GM19397 (cell line): ENCODE measurements around the gene SIK2.

Source experiments
- ATAC-seq: cut with Tn5 transposase; IDR thresholded peaks from one replicate; pipeline ENCODE4 v1.9.1; 2021; ENCODE audit warnings: mild to moderate bottlenecking, moderate library complexity; ENCODE audit not compliant: unreplicated experiment

Gene SIK2

GRCh38 chr11:111727431-111727830, 125.2 kb downstream of the SIK2 start:
- ATAC-seq, result no peak

GRCh38 chr11:111729071-111729830, 127.0 kb downstream of the SIK2 start:
- no peak for ATAC-seq

- no peak for ATAC-seq
Measured at GRCh38 chr11:111729831-111730311, 127.6 kb downstream of the SIK2 start.

GRCh38 chr11:111730871-111731591, 128.8 kb downstream of the SIK2 start:
- ATAC-seq, result no peak

- no peak for ATAC-seq
Measured at GRCh38 chr11:111731821-111732220, 129.6 kb downstream of the SIK2 start.

- no peak for ATAC-seq
Measured at GRCh38 chr11:111733016-111733415, 130.8 kb downstream of the SIK2 start.

GRCh38 chr11:111733611-111734088, 131.4 kb downstream of the SIK2 start:
- ATAC-seq, result no peak

GRCh38 chr11:111734101-111734953, 132.1 kb downstream of the SIK2 start:
- ATAC-seq, result no peak

- ATAC-seq, result no peak
Measured at GRCh38 chr11:111734954-111735261, 132.7 kb downstream of the SIK2 start.

GRCh38 chr11:111735262-111736116, 133.2 kb downstream of the SIK2 start:
- ATAC-seq, result no peak

GRCh38 chr11:111736181-111736590, 133.9 kb downstream of the SIK2 start:
- no peak for ATAC-seq

GRCh38 chr11:111736621-111737443, 134.6 kb downstream of the SIK2 start:
- no peak for ATAC-seq

- ATAC-seq, result no peak
Measured at GRCh38 chr11:111737444-111738210, 135.4 kb downstream of the SIK2 start.

- no peak for ATAC-seq
Measured at GRCh38 chr11:111739299-111739698, 137.1 kb downstream of the SIK2 start.

GRCh38 chr11:111741751-111742150, 139.5 kb downstream of the SIK2 start:
- ATAC-seq, result no peak

- no peak for ATAC-seq
Measured at GRCh38 chr11:111743700-111744099, 141.5 kb downstream of the SIK2 start.

GRCh38 chr11:111745719-111746504, 143.7 kb downstream of the SIK2 start:
- no peak for ATAC-seq
